Endothelial cell of umbilical vein (primary cell): ENCODE results near the gene EXOC6B. TPM values are rescaled to one million over a fixed set of nuclear protein-coding genes. Genes with fewer than 3 reads are reported as not detected.

Experiments
- BruUV-seq: library from RNA; stranded (reverse); fragments of 400-500 nt; replicated peaks from 2 replicates; lab custom pipeline; 2021; lab: Mats Ljungman, UMichigan
- CTCF ChIA-PET: fragments of 300-600, 350-600 bp; sonication (Branson Sonifier 250); formaldehyde crosslinking; loops from one replicate; lab custom pipeline; 2021; ENCODE audit warnings: antibody characterized with exemption, inconsistent platforms; lab: Charles Lee
- POLR2A ChIA-PET: fragments of 300-600, 350-600 bp; sonication (Branson Sonifier 250); formaldehyde crosslinking; loops from one replicate; lab custom pipeline; 2021; ENCODE audit warnings: antibody characterized with exemption, inconsistent platforms; lab: Charles Lee
- DNase-seq: peaks from one replicate; pipeline ENCODE4 v3.0.0-alpha.2; 2011; ENCODE audit warnings: low read depth, low spot score
- FAIRE-seq: peaks from 2 replicates; lab custom pipeline; 2011; peaks lifted over from hg19 to GRCh38; lab: Jason Lieb, UNC
- H2AFZ ChIP-seq: 2 replicates; pipeline ENCODE4 v1.6.0; 2012; ENCODE audit warnings: low read depth, low read length, control low read depth, inconsistent platforms
- H3K27ac ChIP-seq: 2 replicates; pipeline ENCODE4 v1.5.1; 2011; ENCODE audit warnings: low read depth, mild to moderate bottlenecking, control low read depth, low read length, moderate library complexity; ENCODE audit not compliant: insufficient read depth
- H3K27me3 ChIP-seq, 2 experiments: 2 replicates each; pipeline versions ENCODE4 v1.6.0 to v1.6.1; 2011; ENCODE audit warnings: low read length in 2 of 2, mixed read lengths in 1 of 2; ENCODE audit not compliant: control insufficient read depth in 2 of 2, insufficient read depth in 2 of 2
- H3K36me3 ChIP-seq, 2 experiments: 2 replicates in 1 of 2; 3 replicates in 1 of 2; pipeline ENCODE4 v1.5.1; 2011; ENCODE audit warnings: low read length in 2 of 2, mild to moderate bottlenecking in 1 of 2, moderate library complexity in 1 of 2; ENCODE audit not compliant: control insufficient read depth in 2 of 2, insufficient read depth in 2 of 2; ENCODE audit errors: extremely low read depth in 1 of 2
- H3K4me1 ChIP-seq: 3 replicates; pipeline ENCODE4 v1.5.1; 2011; ENCODE audit warnings: mild to moderate bottlenecking, low read length; ENCODE audit not compliant: control insufficient read depth, insufficient read depth; ENCODE audit errors: extremely low read depth
- H3K4me2 ChIP-seq: 2 replicates; pipeline ENCODE4 v1.6.1; 2011; ENCODE audit warnings: low read length, control low read depth, mixed read lengths; ENCODE audit not compliant: insufficient read depth
- H3K4me3 ChIP-seq, 3 experiments: fragments of 200-600 bp in 1 of 3; sonication (generic), shearing (Covaris generic) in 1 of 3; replicated peaks in 1 of 3; 2 replicates each; pipeline ENCODE4 v1.5.1; 2011 to 2016; ENCODE audit warnings: control low read depth in 3 of 3, low read length in 3 of 3, mild to moderate bottlenecking in 2 of 3, inconsistent platforms in 1 of 3, low read depth in 1 of 3, moderate library complexity in 1 of 3; ENCODE audit not compliant: insufficient read depth in 1 of 3
- H3K79me2 ChIP-seq: 2 replicates; pipeline ENCODE4 v1.6.0; 2012; ENCODE audit warnings: low read length, inconsistent platforms; ENCODE audit not compliant: control insufficient read depth, insufficient read depth
- H3K9ac ChIP-seq: replicated peaks from 2 replicates; pipeline ENCODE3; 2011; ENCODE audit warnings: low read length, control low read depth; ENCODE audit not compliant: insufficient read depth; ENCODE audit errors: extremely low read depth
- H3K9me1 ChIP-seq: replicated peaks from 3 replicates; pipeline ENCODE4 v1.6.0; 2011; ENCODE audit warnings: mild to moderate bottlenecking, low read length; ENCODE audit not compliant: control insufficient read depth, insufficient read depth; ENCODE audit errors: extremely low read depth
- H3K9me3 ChIP-seq: replicated peaks from 2 replicates; pipeline ENCODE4 v1.5.1; 2012; ENCODE audit warnings: low read length, inconsistent platforms; ENCODE audit not compliant: control insufficient read depth, insufficient read depth
- H4K20me1 ChIP-seq: replicated peaks from 2 replicates; pipeline ENCODE3; 2011; ENCODE audit warnings: mild to moderate bottlenecking, low read length; ENCODE audit not compliant: control insufficient read depth, insufficient read depth; ENCODE audit errors: extremely low read depth
- EZH2 ChIP-seq: IDR thresholded peaks from 2 replicates; pipeline ENCODE4 v1.6.1; 2012; ENCODE audit warnings: borderline replicate concordance, low read depth, mild to moderate bottlenecking, moderate library complexity, low read length, inconsistent platforms; ENCODE audit not compliant: severe bottlenecking
- FOS ChIP-seq: IDR thresholded peaks from 2 replicates; pipeline ENCODE4 v1.6.1; 2011; ENCODE audit warnings: mild to moderate bottlenecking, low read length, moderate library complexity, borderline replicate concordance; ENCODE audit not compliant: insufficient read depth
- GATA2 ChIP-seq: IDR thresholded peaks from 2 replicates; pipeline ENCODE4 v1.7.0; 2011; ENCODE audit warnings: low read depth, mild to moderate bottlenecking, moderate library complexity, mixed read lengths, low read length; ENCODE audit not compliant: insufficient read length, insufficient read depth
- JUN ChIP-seq: IDR thresholded peaks from 2 replicates; pipeline ENCODE4 v1.6.1; 2011; ENCODE audit warnings: borderline replicate concordance, low read depth; ENCODE audit not compliant: insufficient read length, insufficient read depth
- MYC ChIP-seq: IDR thresholded peaks from one replicate; pipeline ENCODE4 v1.6.1; 2011; ENCODE audit warnings: mild to moderate bottlenecking, low read depth, low read length
- POLR2A ChIP-seq: IDR thresholded peaks from 2 replicates; pipeline ENCODE4 v1.6.1; 2012; ENCODE audit warnings: low read depth, mild to moderate bottlenecking, control low read depth, low read length
- POLR2AphosphoS5 ChIP-seq: IDR thresholded peaks from 2 replicates; pipeline ENCODE4 v1.6.1; 2012; ENCODE audit warnings: low read depth, mild to moderate bottlenecking, control low read depth, low read length, moderate library complexity; ENCODE audit not compliant: insufficient read depth
- dilution Hi-C: fragments of 300-500 bp; cut with MboI; formaldehyde crosslinking; loops from one replicate; pipeline ENCODE4 v1.15.0; 2019; ENCODE audit warnings: low sequenced_read_pairs; ENCODE audit not compliant: extremely low pct_ligation_motif_present
- intact Hi-C: fragments of 100-400 bp; cut with micrococcal nuclease; formaldehyde crosslinking; loops from one replicate; pipeline ENCODE4 v1.10.0; 2022
- polyA plus RNA-seq, 4 experiments: library from polyadenylated mRNA; depleted of rRNA in 3 of 4; stranded (reverse) in 3 of 4; unstranded in 1 of 4; fragments of >200 nt; gene quantifications; 2 replicates each; pipeline versions ENCODE4 v1.2.1 to v1.2.3, GENCODE V29; 2011 to 2012; ENCODE audit warnings: missing spikeins in 1 of 4
- total RNA-seq: library from RNA; stranded (reverse); gene quantifications from 2 replicates; pipeline ENCODE4 v1.2.3, GENCODE V29; 2021
- TF ChIP-seq, protein P1 (sequence below): IDR thresholded peaks from 2 replicates; pipeline ENCODE4 v1.6.1; 2011; ENCODE audit not compliant: insufficient read depth, insufficient read length
- TF ChIP-seq, protein P2 (sequence below), 2 donors: IDR thresholded peaks; 1 replicate in 1 of 2; 2 replicates in 1 of 2; pipeline ENCODE4 v1.5.1; 2011; ENCODE audit warnings: low read length in 2 of 2, mild to moderate bottlenecking in 2 of 2, moderate library complexity in 2 of 2, control low read depth in 1 of 2, inconsistent platforms in 1 of 2, low read depth in 1 of 2; ENCODE audit not compliant: insufficient read depth in 1 of 2; ENCODE audit errors: extremely low read depth in 1 of 2

EXOC6B gene
- total and polyA plus RNA-seq, 2 donors (not counting 3 experiments of a cell fraction or from before 2014, with no cell fraction given), result 10.8 to 34.8 TPM

DNA sequence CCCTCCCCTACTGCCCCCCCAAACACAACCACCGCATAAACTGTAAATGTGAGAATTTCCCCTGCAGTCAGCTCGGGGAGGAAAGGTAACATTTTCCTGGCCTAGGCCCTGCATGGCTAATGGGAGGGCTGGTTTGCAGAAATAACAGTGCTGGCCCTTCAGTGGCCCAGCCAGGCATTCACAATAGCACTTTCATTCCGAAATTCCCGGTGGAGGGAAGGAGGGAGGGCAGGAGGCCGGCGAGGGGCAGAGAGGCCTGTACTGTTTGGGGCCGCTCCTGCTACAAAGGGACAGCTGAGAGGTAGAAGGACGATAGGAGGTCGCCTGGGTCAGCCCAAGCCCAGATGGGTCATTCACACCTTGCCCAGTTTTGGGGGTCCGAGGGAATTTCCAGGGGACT, 689.5 kb downstream of the EXOC6B start:
- Histone ChIP-seq H3K4me3 (no peak overlapping the region), H3K9me3 (no peaks in the 10 kb centered on the region), H3K4me1 (no peaks in the 10 kb centered on the region), H3K27ac (no peak overlapping the region), H3K9me1 (no peaks in the 10 kb centered on the region), H4K20me1 (no peaks in the 10 kb centered on the region), H2AFZ (no peak overlapping the region), H3K79me2 (no peaks in the 10 kb centered on the region), H3K36me3 (no peaks in the 10 kb centered on the region), H3K27me3 (no peaks in the 10 kb centered on the region), H3K9ac (no peak overlapping the region), H3K4me2 (no peak overlapping the region)
- no TSS peak for BruUV-seq
- ChIA-PET CTCF (interaction anchor here (1.4 to 2.1 kb wide), 2 partner anchors 7 to 212 kb away, joined by 5 to 10 read pairs; no protein-coding TSS in a partner anchor), POLR2A (no interaction called here)
- TF ChIP-seq JUN (no peak), MYC (no peak), POLR2A (no peak), GATA2 (no peak), EZH2 (no peak), FOS (no peak), POLR2AphosphoS5 (no peak)
- TF ChIP-seq, protein P1, sequence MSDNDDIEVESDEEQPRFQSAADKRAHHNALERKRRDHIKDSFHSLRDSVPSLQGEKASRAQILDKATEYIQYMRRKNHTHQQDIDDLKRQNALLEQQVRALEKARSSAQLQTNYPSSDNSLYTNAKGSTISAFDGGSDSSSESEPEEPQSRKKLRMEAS, result no peak
- TF ChIP-seq, protein P2, sequence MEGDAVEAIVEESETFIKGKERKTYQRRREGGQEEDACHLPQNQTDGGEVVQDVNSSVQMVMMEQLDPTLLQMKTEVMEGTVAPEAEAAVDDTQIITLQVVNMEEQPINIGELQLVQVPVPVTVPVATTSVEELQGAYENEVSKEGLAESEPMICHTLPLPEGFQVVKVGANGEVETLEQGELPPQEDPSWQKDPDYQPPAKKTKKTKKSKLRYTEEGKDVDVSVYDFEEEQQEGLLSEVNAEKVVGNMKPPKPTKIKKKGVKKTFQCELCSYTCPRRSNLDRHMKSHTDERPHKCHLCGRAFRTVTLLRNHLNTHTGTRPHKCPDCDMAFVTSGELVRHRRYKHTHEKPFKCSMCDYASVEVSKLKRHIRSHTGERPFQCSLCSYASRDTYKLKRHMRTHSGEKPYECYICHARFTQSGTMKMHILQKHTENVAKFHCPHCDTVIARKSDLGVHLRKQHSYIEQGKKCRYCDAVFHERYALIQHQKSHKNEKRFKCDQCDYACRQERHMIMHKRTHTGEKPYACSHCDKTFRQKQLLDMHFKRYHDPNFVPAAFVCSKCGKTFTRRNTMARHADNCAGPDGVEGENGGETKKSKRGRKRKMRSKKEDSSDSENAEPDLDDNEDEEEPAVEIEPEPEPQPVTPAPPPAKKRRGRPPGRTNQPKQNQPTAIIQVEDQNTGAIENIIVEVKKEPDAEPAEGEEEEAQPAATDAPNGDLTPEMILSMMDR (IDR thresholded peaks at IDR 0.05; ENCODE audit: extremely low read depth in 1 of 2, insufficient read depth in 1 of 2, low read depth in 1 of 2, low read length in 2 of 2), result no peak
- no peak for FAIRE-seq
- intact Hi-C loops (no loop called here), dilution Hi-C loops (no loop called here)
- DNase-seq, result no peak
